ENCODE data around the gene SPSB1. TPM values are rescaled to one million over a fixed set of nuclear protein-coding genes. Genes with fewer than 3 reads are reported as not detected.

The SPSB1 gene
- total and polyA plus RNA-seq, 2 experiments from 2014 or later = 2.4 to 6.8 TPM

GRCh38 chr1:9269078-9269501 is 23.6 kb upstream of the SPSB1 start:
- ATAC-seq (no peak), DNase-seq (ENCODE audit: low spot score) (no peak)
- Histone ChIP-seq H3K36me3 (ENCODE audit: insufficient read depth) (no peaks in the 10 kb centered on the region), H3K4me3 (no peak overlapping the region), H4K20me1 (replicated peaks; ENCODE audit: insufficient read depth) (no peaks in the 10 kb centered on the region), H2AFZ (no peak overlapping the region), H3K4me1 (ENCODE audit: insufficient read depth) (peaks cover 4% of the 10 kb centered on the region; the same call in 1 of the 2 replicates), H3K27me3 (ENCODE audit: insufficient read depth) (no peaks in the 10 kb centered on the region), H3K79me2 (replicated peaks; ENCODE audit: insufficient read depth) (no peaks in the 10 kb centered on the region), H3F3A (replicated peaks; ENCODE audit: low read depth) (no peaks in the 10 kb centered on the region), H3K27ac (ENCODE audit: low read depth) (no peak overlapping the region), H3K4me2 (no peak overlapping the region), H3K9me2 (ENCODE audit: insufficient read depth) (no peaks in the 10 kb centered on the region)
- Mint-ChIP-seq H3K27me3 (ENCODE audit: insufficient read depth, low read depth, poor library complexity) (peaks cover 13% of the 10 kb centered on the region), H3K4me3 (no peak overlapping the region), H3K9me3 (no peaks in the 10 kb centered on the region), H3K27ac (no peak overlapping the region), H3K4me1 (peaks cover 18% of the 10 kb centered on the region), H3K36me3 (ENCODE audit: low read depth) (no peaks in the 10 kb centered on the region)
- TF ChIP-seq ZNF114 (CRISPR knock-in tag; IDR thresholded peaks at IDR 0.05) = no peak
- TF ChIP-seq, protein P1, sequence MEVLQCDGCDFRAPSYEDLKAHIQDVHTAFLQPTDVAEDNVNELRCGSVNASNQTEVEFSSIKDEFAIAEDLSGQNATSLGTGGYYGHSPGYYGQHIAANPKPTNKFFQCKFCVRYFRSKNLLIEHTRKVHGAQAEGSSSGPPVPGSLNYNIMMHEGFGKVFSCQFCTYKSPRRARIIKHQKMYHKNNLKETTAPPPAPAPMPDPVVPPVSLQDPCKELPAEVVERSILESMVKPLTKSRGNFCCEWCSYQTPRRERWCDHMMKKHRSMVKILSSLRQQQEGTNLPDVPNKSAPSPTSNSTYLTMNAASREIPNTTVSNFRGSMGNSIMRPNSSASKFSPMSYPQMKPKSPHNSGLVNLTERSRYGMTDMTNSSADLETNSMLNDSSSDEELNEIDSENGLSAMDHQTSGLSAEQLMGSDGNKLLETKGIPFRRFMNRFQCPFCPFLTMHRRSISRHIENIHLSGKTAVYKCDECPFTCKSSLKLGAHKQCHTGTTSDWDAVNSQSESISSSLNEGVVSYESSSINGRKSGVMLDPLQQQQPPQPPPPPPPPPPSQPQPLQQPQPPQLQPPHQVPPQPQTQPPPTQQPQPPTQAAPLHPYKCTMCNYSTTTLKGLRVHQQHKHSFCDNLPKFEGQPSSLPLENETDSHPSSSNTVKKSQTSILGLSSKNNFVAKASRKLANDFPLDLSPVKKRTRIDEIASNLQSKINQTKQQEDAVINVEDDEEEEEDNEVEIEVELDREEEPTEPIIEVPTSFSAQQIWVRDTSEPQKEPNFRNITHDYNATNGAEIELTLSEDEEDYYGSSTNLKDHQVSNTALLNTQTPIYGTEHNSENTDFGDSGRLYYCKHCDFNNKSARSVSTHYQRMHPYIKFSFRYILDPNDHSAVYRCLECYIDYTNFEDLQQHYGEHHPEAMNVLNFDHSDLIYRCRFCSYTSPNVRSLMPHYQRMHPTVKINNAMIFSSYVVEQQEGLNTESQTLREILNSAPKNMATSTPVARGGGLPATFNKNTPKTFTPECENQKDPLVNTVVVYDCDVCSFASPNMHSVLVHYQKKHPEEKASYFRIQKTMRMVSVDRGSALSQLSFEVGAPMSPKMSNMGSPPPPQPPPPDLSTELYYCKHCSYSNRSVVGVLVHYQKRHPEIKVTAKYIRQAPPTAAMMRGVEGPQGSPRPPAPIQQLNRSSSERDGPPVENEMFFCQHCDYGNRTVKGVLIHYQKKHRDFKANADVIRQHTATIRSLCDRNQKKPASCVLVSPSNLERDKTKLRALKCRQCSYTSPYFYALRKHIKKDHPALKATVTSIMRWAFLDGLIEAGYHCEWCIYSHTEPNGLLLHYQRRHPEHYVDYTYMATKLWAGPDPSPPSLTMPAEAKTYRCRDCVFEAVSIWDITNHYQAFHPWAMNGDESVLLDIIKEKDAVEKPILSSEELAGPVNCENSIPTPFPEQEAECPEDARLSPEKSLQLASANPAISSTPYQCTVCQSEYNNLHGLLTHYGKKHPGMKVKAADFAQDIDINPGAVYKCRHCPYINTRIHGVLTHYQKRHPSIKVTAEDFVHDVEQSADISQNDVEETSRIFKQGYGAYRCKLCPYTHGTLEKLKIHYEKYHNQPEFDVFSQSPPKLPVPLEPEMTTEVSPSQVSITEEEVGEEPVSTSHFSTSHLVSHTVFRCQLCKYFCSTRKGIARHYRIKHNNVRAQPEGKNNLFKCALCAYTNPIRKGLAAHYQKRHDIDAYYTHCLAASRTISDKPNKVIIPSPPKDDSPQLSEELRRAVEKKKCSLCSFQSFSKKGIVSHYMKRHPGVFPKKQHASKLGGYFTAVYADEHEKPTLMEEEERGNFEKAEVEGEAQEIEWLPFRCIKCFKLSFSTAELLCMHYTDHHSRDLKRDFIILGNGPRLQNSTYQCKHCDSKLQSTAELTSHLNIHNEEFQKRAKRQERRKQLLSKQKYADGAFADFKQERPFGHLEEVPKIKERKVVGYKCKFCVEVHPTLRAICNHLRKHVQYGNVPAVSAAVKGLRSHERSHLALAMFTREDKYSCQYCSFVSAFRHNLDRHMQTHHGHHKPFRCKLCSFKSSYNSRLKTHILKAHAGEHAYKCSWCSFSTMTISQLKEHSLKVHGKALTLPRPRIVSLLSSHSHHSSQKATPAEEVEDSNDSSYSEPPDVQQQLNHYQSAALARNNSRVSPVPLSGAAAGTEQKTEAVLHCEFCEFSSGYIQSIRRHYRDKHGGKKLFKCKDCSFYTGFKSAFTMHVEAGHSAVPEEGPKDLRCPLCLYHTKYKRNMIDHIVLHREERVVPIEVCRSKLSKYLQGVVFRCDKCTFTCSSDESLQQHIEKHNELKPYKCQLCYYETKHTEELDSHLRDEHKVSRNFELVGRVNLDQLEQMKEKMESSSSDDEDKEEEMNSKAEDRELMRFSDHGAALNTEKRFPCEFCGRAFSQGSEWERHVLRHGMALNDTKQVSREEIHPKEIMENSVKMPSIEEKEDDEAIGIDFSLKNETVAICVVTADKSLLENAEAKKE (CRISPR knock-in tag; IDR thresholded peaks at IDR 0.05) = no peak

GRCh38 chr1:9269721-9270120 is 23.0 kb upstream of the SPSB1 start:
- DNase-seq (ENCODE audit: low spot score) (no peak), ATAC-seq (no peak)
- no peaks in the 10 kb centered on the region for H3F3A ChIP-seq (replicated peaks; ENCODE audit: low read depth)
- H3K4me2 ChIP-seq = no peak overlapping the region
- H3K27ac ChIP-seq (ENCODE audit: low read depth) = no peak overlapping the region
- H3K36me3 Mint-ChIP-seq (ENCODE audit: low read depth) = no peaks in the 10 kb centered on the region
- H3K36me3 ChIP-seq (ENCODE audit: insufficient read depth) = no peaks in the 10 kb centered on the region
- peaks cover 18% of the 10 kb centered on the region for H3K4me1 Mint-ChIP-seq
- H3K4me3 Mint-ChIP-seq = no peak overlapping the region
- H3K27me3 ChIP-seq (ENCODE audit: insufficient read depth) = no peaks in the 10 kb centered on the region
- no peaks in the 10 kb centered on the region for H3K9me3 Mint-ChIP-seq
- H3K27ac Mint-ChIP-seq = no peak overlapping the region
- H3K27me3 Mint-ChIP-seq (ENCODE audit: insufficient read depth, low read depth, poor library complexity) = peaks cover 13% of the 10 kb centered on the region
- peaks cover 4% of the 10 kb centered on the region; the same call in 1 of the 2 replicates for H3K4me1 ChIP-seq (ENCODE audit: insufficient read depth)
- no peaks in the 10 kb centered on the region for H4K20me1 ChIP-seq (replicated peaks; ENCODE audit: insufficient read depth)
- no peak overlapping the region for H2AFZ ChIP-seq
- no peaks in the 10 kb centered on the region for H3K9me2 ChIP-seq (ENCODE audit: insufficient read depth)
- no peak overlapping the region for H3K4me3 ChIP-seq
- no peaks in the 10 kb centered on the region for H3K79me2 ChIP-seq (replicated peaks; ENCODE audit: insufficient read depth)
- TF ChIP-seq, protein P2, sequence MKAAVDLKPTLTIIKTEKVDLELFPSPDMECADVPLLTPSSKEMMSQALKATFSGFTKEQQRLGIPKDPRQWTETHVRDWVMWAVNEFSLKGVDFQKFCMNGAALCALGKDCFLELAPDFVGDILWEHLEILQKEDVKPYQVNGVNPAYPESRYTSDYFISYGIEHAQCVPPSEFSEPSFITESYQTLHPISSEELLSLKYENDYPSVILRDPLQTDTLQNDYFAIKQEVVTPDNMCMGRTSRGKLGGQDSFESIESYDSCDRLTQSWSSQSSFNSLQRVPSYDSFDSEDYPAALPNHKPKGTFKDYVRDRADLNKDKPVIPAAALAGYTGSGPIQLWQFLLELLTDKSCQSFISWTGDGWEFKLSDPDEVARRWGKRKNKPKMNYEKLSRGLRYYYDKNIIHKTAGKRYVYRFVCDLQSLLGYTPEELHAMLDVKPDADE (IDR thresholded peaks at IDR 0.05) = no peak
- TF ChIP-seq ZNF114 (CRISPR knock-in tag; IDR thresholded peaks at IDR 0.05) (no peak), CREB1 (CRISPR knock-in tag; IDR thresholded peaks at IDR 0.05; ENCODE audit: low read depth) (no peak), STAT1 (IDR thresholded peaks at IDR 0.05; ENCODE audit: unreplicated experiment) (no peak), EZH2 (IDR thresholded peaks at IDR 0.05; ENCODE audit: low read depth, unreplicated experiment) (no peak), NANOG (IDR thresholded peaks at IDR 0.05; ENCODE audit: borderline replicate concordance) (no peak)
- TF ChIP-seq, protein P3, sequence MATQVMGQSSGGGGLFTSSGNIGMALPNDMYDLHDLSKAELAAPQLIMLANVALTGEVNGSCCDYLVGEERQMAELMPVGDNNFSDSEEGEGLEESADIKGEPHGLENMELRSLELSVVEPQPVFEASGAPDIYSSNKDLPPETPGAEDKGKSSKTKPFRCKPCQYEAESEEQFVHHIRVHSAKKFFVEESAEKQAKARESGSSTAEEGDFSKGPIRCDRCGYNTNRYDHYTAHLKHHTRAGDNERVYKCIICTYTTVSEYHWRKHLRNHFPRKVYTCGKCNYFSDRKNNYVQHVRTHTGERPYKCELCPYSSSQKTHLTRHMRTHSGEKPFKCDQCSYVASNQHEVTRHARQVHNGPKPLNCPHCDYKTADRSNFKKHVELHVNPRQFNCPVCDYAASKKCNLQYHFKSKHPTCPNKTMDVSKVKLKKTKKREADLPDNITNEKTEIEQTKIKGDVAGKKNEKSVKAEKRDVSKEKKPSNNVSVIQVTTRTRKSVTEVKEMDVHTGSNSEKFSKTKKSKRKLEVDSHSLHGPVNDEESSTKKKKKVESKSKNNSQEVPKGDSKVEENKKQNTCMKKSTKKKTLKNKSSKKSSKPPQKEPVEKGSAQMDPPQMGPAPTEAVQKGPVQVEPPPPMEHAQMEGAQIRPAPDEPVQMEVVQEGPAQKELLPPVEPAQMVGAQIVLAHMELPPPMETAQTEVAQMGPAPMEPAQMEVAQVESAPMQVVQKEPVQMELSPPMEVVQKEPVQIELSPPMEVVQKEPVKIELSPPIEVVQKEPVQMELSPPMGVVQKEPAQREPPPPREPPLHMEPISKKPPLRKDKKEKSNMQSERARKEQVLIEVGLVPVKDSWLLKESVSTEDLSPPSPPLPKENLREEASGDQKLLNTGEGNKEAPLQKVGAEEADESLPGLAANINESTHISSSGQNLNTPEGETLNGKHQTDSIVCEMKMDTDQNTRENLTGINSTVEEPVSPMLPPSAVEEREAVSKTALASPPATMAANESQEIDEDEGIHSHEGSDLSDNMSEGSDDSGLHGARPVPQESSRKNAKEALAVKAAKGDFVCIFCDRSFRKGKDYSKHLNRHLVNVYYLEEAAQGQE (IDR thresholded peaks at IDR 0.05; ENCODE audit: unreplicated experiment) = no peak

Data from GM23338 (cell line).